ENCODE results near the gene ZCCHC2. TPM values are rescaled to one million over a fixed set of nuclear protein-coding genes. Genes with fewer than 3 reads are reported as not detected.

Gene ZCCHC2
- total and polyA plus RNA-seq, 9 of the 15 experiments (the other 6 are each of a cell fraction or from before 2014, with no cell fraction given) = 1.0 to 9.2 (median 6.0) TPM

DNA sequence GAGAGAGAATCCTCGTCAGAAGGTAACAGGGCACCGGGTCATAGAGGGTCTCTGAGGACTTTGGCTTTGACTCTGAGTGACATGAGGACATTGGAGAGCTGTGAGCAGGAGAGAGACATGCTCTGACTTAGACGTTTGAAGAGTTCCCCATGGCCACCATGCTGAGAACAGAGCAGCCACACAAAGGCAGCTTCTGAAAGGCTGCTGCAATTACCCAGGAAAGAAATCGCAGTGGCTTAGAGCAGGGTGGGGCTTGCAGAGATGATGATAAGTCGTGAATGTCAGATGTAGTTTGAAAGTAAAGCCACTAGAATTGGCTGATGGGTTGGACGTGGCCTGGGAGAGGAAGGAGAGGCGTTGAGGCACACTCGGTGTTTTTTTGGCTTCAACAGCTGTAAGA, 79.0 kb downstream of the ZCCHC2 start (continued):
- no peak for TF ChIP-seq RHOXF2B (CRISPR knock-in tag; conservative IDR thresholded peaks at IDR 0.05)

DNA sequence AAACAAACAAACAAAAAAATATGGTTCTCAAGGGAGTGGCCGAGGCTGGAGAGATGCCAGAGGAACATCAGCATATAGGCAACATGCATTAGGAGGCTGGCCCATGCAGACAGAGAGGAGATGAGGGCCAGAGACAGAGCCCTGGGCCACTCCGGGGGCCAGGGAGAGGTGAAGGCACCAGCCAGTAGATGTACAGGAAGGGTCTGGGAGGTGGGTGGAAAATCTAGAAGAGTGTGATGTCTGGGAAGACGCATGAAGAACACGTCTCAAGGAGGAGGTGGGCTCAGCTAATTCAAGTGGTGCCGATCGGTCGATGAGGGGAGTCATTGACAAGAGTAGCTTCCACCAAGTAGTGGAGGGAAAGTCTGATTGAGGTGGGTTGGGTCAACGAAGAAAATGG, 79.9 kb downstream of the ZCCHC2 start:
- Histone ChIP-seq H4K20me1 (replicated peaks; ENCODE audit: control insufficient read depth, insufficient read depth, low read length) (no peaks in the 10 kb centered on the region), H3K36me3 (ENCODE audit: control insufficient read depth, insufficient read depth, low read length) (no peaks in the 10 kb centered on the region), H2AFZ (ENCODE audit: low read depth, low read length) (no peak overlapping the region), H3K4me2 (ENCODE audit: insufficient read depth, low read length) (no peak overlapping the region), H3K9me1 (ENCODE audit: control insufficient read depth, insufficient read depth, low read length) (no peaks in the 10 kb centered on the region), H3K9ac (ENCODE audit: insufficient read depth in 1 of 2, low read depth in 2 of 2, low read length in 2 of 2) (no peak overlapping the region), H3K9me3 (replicated peaks; ENCODE audit: control insufficient read depth, insufficient read depth, low read depth, low read length) (no peaks in the 10 kb centered on the region), H3K27ac (ENCODE audit: extremely low read depth, low read depth, low read length) (no peak overlapping the region), H3K4me3 (no peak overlapping the region), H3K27me3 (ENCODE audit: control insufficient read depth in 2 of 2, insufficient read depth in 2 of 2, low read length in 2 of 2) (peaks cover 0 to 17% of the 10 kb centered on the region in 2 experiments; a peak in 2 of 5 replicates), H3K4me1 (replicated peaks in 1 of 2; ENCODE audit: control insufficient read depth in 2 of 2, insufficient read depth in 2 of 2, low read length in 2 of 2) (no peaks in the 10 kb centered on the region; a peak in 3 of 5 replicates), H3K79me2 (ENCODE audit: control insufficient read depth, insufficient read depth, low read length) (no peaks in the 10 kb centered on the region)
- DNase-seq (ENCODE audit: extremely low read depth in 1 of 4, low spot score in 3 of 4) = no peak
- no peak for ATAC-seq
- 32% methylated on average over 7 of the region's 8 CpGs for WGBS (ENCODE audit: insufficient coverage, low coverage, missing lambda C conversion rate)
- ChIA-PET POLR2A (no interaction called here), CTCF (ENCODE audit: low intra/inter-chr PET ratio) (no interaction called here)
- intact Hi-C loops (cut with micrococcal nuclease) (no loop called here), in situ Hi-C loops (cut with MboI) (loop anchor here (10.0 kb wide), 1 partner anchor 382 kb away; no protein-coding TSS in a partner anchor)
- BruUV-seq (replicated peaks) = no TSS peak
- no peak for FAIRE-seq
- no peak for TF ChIP-seq RBM34 (IDR thresholded peaks at IDR 0.05; ENCODE audit: borderline replicate concordance, insufficient read depth, low read length)
- TF ChIP-seq TAF15 (IDR thresholded peaks at IDR 0.05; ENCODE audit: low read depth, low read length) = no peak
- no peak for TF ChIP-seq HNRNPUL1 (IDR thresholded peaks at IDR 0.05; ENCODE audit: low read length)
- TF ChIP-seq, protein P1, sequence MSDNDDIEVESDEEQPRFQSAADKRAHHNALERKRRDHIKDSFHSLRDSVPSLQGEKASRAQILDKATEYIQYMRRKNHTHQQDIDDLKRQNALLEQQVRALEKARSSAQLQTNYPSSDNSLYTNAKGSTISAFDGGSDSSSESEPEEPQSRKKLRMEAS (CRISPR knock-in tag; IDR thresholded peaks at IDR 0.05) = no peak
- TF ChIP-seq SREBF2 (CRISPR knock-in tag; IDR thresholded peaks at IDR 0.05) = no peak
- no peak for TF ChIP-seq TEAD2 (tag; IDR thresholded peaks at IDR 0.05)
- TF ChIP-seq, protein P2, sequence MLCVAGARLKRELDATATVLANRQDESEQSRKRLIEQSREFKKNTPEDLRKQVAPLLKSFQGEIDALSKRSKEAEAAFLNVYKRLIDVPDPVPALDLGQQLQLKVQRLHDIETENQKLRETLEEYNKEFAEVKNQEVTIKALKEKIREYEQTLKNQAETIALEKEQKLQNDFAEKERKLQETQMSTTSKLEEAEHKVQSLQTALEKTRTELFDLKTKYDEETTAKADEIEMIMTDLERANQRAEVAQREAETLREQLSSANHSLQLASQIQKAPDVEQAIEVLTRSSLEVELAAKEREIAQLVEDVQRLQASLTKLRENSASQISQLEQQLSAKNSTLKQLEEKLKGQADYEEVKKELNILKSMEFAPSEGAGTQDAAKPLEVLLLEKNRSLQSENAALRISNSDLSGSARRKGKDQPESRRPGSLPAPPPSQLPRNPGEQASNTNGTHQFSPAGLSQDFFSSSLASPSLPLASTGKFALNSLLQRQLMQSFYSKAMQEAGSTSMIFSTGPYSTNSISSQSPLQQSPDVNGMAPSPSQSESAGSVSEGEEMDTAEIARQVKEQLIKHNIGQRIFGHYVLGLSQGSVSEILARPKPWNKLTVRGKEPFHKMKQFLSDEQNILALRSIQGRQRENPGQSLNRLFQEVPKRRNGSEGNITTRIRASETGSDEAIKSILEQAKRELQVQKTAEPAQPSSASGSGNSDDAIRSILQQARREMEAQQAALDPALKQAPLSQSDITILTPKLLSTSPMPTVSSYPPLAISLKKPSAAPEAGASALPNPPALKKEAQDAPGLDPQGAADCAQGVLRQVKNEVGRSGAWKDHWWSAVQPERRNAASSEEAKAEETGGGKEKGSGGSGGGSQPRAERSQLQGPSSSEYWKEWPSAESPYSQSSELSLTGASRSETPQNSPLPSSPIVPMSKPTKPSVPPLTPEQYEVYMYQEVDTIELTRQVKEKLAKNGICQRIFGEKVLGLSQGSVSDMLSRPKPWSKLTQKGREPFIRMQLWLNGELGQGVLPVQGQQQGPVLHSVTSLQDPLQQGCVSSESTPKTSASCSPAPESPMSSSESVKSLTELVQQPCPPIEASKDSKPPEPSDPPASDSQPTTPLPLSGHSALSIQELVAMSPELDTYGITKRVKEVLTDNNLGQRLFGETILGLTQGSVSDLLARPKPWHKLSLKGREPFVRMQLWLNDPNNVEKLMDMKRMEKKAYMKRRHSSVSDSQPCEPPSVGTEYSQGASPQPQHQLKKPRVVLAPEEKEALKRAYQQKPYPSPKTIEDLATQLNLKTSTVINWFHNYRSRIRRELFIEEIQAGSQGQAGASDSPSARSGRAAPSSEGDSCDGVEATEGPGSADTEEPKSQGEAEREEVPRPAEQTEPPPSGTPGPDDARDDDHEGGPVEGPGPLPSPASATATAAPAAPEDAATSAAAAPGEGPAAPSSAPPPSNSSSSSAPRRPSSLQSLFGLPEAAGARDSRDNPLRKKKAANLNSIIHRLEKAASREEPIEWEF (CRISPR knock-in tag; IDR thresholded peaks at IDR 0.05) = no peak
- no peak for TF ChIP-seq GATAD2B (IDR thresholded peaks at IDR 0.05; ENCODE audit: borderline replicate concordance)
- no peak for TF ChIP-seq GATA2 (CRISPR knock-in tag; IDR thresholded peaks at IDR 0.05)
- TF ChIP-seq, protein P3, sequence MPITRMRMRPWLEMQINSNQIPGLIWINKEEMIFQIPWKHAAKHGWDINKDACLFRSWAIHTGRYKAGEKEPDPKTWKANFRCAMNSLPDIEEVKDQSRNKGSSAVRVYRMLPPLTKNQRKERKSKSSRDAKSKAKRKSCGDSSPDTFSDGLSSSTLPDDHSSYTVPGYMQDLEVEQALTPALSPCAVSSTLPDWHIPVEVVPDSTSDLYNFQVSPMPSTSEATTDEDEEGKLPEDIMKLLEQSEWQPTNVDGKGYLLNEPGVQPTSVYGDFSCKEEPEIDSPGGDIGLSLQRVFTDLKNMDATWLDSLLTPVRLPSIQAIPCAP (CRISPR knock-in tag; IDR thresholded peaks at IDR 0.05; ENCODE audit: borderline replicate concordance) = no peak
- TF ChIP-seq, protein P4, sequence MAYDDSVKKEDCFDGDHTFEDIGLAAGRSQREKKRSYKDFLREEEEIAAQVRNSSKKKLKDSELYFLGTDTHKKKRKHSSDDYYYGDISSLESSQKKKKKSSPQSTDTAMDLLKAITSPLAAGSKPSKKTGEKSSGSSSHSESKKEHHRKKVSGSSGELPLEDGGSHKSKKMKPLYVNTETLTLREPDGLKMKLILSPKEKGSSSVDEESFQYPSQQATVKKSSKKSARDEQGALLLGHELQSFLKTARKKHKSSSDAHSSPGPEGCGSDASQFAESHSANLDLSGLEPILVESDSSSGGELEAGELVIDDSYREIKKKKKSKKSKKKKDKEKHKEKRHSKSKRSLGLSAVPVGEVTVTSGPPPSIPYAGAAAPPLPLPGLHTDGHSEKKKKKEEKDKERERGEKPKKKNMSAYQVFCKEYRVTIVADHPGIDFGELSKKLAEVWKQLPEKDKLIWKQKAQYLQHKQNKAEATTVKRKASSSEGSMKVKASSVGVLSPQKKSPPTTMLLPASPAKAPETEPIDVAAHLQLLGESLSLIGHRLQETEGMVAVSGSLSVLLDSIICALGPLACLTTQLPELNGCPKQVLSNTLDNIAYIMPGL (CRISPR knock-in tag; IDR thresholded peaks at IDR 0.05) = no peak
- no peak for TF ChIP-seq CTBP1 (IDR thresholded peaks at IDR 0.05; ENCODE audit: borderline replicate concordance)
- TF ChIP-seq POLR3A (IDR thresholded peaks at IDR 0.05; ENCODE audit: borderline replicate concordance, extremely low read depth, insufficient read depth, insufficient read length) = no peak

All from K562 (cell line).